Measurements from ENCODE around the gene LSM10.

DNA sequence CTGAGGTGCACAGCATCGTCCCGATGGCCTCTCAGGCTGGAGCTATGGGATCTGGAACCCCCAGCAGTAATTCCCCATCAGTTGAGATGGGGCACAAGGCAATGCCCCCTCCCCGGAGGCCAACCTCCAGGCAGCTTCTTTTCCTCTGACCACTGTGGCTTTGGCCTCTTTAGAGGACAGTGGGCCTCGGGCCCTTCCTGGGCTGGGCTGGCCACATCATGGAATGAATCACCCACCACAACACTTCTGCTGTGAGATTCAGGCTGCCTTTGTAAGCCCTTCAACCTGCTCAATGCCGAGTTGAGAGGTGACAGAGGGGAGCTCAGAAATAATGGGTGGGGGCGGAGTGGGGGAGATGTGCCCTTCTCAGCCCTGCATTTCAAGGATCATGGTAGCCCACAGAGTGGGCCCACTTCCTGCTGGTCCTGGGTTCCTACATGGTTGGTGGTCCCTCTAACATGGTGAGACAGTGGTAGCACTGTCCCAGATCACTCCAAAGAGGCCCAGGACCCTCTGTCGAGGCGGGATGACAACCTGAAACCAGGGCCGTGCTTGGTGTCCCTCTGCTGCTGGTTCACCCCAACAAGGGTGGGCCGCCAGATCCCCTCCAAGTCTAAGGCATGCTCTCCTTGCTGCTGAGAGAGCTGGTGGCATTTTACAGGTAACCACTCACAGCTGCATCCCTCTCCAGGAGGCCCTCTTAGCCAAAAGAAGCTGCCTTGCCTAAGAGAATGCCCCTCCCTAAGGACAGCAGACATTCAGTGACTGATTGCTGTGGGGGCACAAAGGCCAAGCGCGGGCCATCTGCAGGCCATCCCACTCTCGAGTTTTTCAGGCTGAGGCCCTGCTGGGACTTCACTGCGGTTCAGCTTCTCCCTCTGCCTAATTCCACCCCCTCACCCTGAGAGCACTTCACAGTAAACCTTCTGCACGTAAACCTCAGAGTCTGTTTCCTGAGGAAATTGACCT, 44.5 kb downstream of the LSM10 start:
- no peak for TF ChIP-seq POLR2A (IDR thresholded peaks at IDR 0.05)
- TF ChIP-seq, protein P1, sequence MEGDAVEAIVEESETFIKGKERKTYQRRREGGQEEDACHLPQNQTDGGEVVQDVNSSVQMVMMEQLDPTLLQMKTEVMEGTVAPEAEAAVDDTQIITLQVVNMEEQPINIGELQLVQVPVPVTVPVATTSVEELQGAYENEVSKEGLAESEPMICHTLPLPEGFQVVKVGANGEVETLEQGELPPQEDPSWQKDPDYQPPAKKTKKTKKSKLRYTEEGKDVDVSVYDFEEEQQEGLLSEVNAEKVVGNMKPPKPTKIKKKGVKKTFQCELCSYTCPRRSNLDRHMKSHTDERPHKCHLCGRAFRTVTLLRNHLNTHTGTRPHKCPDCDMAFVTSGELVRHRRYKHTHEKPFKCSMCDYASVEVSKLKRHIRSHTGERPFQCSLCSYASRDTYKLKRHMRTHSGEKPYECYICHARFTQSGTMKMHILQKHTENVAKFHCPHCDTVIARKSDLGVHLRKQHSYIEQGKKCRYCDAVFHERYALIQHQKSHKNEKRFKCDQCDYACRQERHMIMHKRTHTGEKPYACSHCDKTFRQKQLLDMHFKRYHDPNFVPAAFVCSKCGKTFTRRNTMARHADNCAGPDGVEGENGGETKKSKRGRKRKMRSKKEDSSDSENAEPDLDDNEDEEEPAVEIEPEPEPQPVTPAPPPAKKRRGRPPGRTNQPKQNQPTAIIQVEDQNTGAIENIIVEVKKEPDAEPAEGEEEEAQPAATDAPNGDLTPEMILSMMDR (IDR thresholded peaks at IDR 0.05 in 8 of 11, conservative IDR thresholded peaks at IDR 0.05 in 3 of 11), result no peak

Measured in spleen (tissue), 7 donors.